AG09309 (cell line): ENCODE results near the gene MAST4.

Experiments
- DNase-seq: peaks from one replicate; pipeline ENCODE4 v3.0.0-alpha.2; 2010; ENCODE audit warnings: low read depth
- H3K4me3 ChIP-seq: 2 replicates; pipeline ENCODE4 v1.5.1; 2011; ENCODE audit warnings: mild to moderate bottlenecking, low read depth, low read length, moderate library complexity; ENCODE audit not compliant: control insufficient read depth
- TF ChIP-seq, protein P1 (sequence below): IDR thresholded peaks from 2 replicates; pipeline ENCODE4 v1.5.1; 2011; ENCODE audit warnings: mild to moderate bottlenecking, low read depth, low read length, inconsistent platforms; ENCODE audit not compliant: insufficient read depth, control insufficient read depth; ENCODE audit errors: missing control alignments

The MAST4 gene

DNA sequence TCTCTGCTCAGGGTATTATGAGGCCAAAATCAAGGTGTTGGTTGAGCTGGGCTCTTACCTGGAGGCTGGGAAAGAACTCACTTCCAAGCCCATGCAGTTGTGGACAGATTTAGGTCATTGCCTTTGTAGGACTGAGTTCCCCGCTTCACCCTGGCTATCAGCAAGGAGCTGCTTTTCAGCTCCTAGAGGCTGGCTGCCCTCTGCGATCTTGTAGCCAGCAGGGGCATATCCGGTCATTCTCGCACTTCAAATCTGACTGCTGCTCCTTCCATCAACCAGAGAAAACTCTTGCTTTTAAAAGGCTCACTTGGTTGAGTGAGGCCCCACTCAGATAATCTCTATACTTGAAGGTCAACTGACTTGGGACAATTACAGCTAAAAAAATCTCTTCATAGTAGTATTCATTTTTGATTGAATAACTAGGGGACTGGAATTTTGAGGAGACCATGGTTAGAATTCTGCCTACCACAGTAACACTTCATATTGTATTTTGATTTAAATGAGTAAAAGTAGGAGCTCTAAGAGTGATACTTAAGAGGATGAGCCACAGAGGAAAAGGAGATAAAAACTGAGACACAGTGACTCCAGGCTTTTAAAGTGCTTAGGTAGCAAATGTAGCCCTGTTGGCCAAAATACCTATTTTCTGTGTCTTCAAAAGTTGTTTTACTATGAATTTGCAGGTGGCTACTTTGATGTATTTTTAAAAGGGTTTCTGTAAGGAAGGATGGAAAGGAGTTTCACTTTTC lies 463.0 kb downstream of the MAST4 start:
- no peak overlapping the region for H3K4me3 ChIP-seq
- TF ChIP-seq, protein P1, sequence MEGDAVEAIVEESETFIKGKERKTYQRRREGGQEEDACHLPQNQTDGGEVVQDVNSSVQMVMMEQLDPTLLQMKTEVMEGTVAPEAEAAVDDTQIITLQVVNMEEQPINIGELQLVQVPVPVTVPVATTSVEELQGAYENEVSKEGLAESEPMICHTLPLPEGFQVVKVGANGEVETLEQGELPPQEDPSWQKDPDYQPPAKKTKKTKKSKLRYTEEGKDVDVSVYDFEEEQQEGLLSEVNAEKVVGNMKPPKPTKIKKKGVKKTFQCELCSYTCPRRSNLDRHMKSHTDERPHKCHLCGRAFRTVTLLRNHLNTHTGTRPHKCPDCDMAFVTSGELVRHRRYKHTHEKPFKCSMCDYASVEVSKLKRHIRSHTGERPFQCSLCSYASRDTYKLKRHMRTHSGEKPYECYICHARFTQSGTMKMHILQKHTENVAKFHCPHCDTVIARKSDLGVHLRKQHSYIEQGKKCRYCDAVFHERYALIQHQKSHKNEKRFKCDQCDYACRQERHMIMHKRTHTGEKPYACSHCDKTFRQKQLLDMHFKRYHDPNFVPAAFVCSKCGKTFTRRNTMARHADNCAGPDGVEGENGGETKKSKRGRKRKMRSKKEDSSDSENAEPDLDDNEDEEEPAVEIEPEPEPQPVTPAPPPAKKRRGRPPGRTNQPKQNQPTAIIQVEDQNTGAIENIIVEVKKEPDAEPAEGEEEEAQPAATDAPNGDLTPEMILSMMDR, result no peak
- no peak for DNase-seq

DNA sequence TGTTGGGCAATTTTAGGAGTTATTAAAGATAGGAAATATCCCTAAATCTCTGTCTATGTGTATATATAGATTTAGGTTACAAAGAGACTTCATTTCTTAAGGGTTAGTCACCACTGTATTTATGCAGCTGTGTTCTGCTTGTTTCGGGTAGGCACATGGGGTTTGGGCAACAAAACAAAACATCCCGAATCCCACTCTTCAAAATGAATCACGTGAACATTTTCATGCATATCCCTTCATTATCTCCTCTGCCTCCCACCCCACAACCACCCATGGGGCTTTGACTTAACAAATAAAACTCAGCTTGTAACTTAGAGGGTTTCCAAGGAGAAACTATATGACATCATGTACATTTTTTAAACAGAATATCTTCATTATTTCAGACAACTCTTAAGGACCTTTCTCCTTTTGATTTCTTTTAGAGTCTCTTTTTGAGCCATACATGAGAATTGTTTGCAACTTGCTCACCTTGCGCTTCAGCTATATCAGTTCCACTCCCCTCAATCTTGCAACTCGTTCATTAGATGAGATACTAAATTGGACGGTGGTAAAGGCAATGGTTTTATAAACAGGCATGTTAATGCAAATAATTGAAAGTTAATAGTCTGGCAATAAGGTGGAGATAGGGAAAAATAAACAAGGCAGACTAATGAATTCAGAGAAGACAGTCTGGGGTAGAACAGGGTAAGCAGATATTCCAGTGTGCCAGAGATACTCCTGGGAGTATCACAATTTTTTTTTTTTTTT lies 463.7 kb downstream of the MAST4 start:
- TF ChIP-seq, protein P1, result no peak
- DNase-seq, result no peak
- no peak overlapping the region for H3K4me3 ChIP-seq

DNA sequence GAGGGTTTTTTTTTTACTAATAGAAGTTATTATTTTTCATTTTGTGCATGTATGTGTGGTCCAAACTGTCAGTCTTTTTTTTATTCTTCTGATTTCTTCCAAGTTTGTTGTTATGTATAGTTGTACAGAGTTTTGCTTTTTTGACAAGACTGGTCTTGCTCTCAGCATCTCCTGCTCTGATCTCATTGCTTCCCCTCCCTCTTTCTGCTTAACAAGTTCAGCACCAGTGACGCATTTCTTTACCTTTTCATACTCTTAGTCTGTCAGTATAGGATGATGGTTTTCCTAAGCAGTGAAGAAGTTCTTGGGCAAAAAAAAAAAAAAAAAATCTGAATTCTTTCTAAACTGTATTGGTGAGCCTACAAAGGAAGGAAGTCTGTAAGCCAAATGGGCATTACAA lies 465.3 kb downstream of the MAST4 start:
- no peak overlapping the region for H3K4me3 ChIP-seq
- no peak for DNase-seq
- TF ChIP-seq, protein P1, result no peak

DNA sequence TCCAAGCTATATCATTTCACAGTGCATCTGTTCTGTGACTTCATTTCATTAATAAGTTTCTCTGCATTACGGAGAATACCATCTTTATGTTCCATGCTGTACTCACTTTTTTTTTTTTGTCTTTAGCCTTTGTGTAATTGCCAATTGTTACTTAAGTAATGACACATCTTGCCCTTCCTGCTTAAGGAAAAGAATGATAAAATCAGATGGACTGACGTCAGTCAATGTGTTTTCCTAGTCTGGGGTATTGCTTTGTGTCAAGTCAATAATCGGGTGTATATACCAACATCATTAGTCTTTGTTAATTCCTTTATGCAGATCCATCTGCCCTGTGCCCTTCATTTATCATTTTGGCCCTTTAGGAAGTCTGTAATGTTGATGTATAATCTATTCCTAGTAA lies 466.9 kb downstream of the MAST4 start:
- no peak overlapping the region for H3K4me3 ChIP-seq
- TF ChIP-seq, protein P1, result no peak
- DNase-seq, result no peak

DNA sequence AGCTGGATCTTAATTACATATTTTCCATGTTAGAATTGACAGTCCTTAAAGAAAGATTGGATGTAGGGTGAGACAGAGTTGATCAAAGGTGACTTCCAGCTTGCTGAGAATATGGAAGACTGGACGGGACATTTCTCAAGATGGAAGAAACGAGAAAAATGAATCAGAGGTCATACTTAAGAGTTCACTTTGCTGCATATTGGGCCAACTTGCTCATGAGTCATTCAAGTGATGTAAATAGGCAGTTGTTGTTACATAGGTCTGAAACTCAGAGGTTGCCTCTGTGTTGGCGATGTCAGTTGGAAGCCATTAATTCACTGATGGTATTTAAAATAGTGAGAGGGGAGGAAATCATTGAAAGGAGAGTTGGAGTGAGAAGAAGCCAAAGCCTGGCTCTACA lies 467.6 kb downstream of the MAST4 start:
- TF ChIP-seq, protein P1, result no peak
- DNase-seq, result no peak
- no peak overlapping the region for H3K4me3 ChIP-seq

DNA sequence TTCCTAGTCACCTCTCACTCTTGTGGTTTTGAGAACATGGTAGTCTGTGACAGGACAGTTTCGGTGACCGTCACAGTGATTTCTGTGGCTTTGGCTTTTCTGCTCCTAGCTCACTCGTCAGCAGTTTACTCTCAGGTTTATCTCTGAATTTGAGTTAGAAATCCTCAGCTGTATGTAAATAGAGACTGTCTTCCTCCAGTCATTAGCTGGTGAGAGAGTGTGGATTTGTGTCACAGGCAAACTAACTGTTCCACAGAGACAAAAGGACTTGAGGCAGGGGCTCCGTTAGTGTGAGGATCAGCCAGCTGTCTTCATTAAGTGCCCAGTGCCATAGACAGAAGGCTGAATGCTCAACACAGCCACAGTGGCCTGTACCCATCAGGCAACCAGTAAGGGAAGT lies 469.0 kb downstream of the MAST4 start:
- TF ChIP-seq, protein P1, result no peak
- no peak for DNase-seq

More for the DNA sequence above, 469.0 kb downstream of the MAST4 start:
- no peak overlapping the region for H3K4me3 ChIP-seq
